ENCODE measurements around the gene SNUPN.

- TF ChIP-seq EZH2 (optimal IDR thresholded peaks at IDR 0.05; ENCODE audit: low read depth, low read length) (no peak), EZH2phosphoT487 (IDR thresholded peaks at IDR 0.05; ENCODE audit: low read length) (no peak)
- TF ChIP-seq, protein P1, sequence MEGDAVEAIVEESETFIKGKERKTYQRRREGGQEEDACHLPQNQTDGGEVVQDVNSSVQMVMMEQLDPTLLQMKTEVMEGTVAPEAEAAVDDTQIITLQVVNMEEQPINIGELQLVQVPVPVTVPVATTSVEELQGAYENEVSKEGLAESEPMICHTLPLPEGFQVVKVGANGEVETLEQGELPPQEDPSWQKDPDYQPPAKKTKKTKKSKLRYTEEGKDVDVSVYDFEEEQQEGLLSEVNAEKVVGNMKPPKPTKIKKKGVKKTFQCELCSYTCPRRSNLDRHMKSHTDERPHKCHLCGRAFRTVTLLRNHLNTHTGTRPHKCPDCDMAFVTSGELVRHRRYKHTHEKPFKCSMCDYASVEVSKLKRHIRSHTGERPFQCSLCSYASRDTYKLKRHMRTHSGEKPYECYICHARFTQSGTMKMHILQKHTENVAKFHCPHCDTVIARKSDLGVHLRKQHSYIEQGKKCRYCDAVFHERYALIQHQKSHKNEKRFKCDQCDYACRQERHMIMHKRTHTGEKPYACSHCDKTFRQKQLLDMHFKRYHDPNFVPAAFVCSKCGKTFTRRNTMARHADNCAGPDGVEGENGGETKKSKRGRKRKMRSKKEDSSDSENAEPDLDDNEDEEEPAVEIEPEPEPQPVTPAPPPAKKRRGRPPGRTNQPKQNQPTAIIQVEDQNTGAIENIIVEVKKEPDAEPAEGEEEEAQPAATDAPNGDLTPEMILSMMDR (IDR thresholded peaks at IDR 0.05; ENCODE audit: low read length) = no peak
Observed at GRCh38 chr15:75596703-75597345, 28.7 kb downstream of the SNUPN start.
